GM18951 (cell line): ENCODE measurements around the gene HADH.
"Not testable (repeated sequence)": the region's sequence is repeated elsewhere in the genome, so short reads cannot be mapped to it uniquely, and the experiment has no call there.

Source experiments
- POLR2A ChIP-seq: IDR thresholded peaks from 4 replicates; pipeline ENCODE4 v1.6.1; 2011; ENCODE audit warnings: mild to moderate bottlenecking; ENCODE audit not compliant: insufficient read length, insufficient read depth; ENCODE audit errors: extremely low read depth
- in situ Hi-C: fragments of 300-500 bp; cut with MboI; formaldehyde crosslinking; loops from one replicate; pipeline ENCODE4 v1.12.0; 2022; ENCODE audit warnings: low sequenced_read_pairs, mixed read lengths, inconsistent platforms; ENCODE audit not compliant: unreplicated experiment

Gene HADH

DNA sequence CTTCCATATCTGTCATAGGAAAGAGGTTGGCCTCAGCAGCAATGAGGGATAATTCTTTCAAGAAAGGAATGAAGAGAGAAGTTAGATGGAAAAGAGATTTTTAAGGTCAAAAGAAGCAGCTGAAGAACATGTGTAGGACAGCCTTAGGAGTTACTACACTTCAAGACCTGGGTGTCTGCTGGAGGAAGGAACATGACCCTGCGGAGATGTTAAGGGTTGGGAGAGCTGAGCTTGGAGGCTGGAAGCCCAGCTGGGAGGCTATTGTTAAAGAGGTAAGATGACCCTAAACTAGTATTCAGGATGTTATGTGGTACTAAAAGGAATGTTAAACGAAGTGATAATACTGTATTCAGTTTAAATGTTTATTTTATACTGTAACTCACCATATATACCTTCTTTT lies 15.0 kb downstream of the HADH start:
- TF ChIP-seq POLR2A: no peak
- in situ Hi-C loops: no loop called here

DNA sequence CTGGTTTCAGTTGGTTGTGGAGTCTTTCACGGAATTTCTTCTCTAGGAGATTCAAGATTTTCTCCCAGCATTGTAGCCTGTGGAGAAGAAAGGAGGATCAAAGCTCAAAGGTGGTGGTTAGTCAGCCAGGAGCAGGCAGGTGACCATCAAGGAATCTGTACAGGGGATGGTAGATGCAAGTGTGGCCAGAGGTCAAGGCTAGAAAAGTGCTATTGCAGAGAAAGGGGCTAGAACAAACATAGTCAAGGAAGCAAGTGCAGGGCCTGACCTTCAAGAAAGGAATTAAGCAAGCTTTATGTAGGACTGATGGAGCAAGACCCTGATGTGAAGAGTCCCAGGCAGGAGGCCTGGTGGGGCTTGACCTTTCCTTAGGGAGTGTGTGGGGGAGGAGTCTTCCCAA lies 16.1 kb downstream of the HADH start:
- TF ChIP-seq POLR2A: no peak
- in situ Hi-C loops: no loop called here

DNA sequence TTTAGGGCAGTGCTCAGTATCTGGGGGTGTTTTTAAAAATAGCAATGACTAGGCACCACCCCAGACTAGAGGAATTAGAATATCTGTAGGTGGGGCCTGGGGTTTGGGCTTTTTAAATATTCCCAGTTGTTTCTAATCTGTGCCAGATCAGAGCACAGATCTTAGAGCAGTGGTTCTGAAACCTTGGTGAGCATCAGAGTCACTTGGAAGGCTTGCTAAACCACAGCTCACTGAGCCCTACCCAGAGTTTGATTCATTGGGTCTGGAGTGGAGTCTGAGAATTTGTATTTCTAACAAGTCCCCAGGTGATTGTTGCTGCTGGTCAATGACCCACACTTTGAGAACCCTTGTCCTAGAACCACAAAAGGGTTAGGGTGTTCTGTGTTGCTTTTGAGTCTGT lies 16.7 kb downstream of the HADH start:
- in situ Hi-C loops: no loop called here
- no peak for TF ChIP-seq POLR2A

DNA sequence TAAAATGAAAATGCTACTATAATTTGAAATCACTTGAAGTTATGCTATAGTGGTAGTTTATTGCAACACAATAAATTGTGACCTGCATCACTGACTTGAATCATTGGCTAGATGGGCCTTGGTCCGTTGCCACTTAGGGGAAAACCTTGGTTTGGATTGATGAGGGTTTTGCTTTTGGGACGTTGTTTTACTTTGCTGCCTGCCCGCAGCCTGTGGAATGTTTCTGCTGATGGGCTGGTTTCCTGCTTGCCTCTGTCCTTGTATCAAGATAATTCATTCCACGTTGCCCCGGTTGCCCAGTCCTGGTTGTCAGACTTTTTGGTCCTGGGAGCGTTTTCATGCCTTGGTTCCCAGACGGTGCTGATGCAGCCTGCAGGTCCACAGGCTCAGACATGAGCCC lies 18.3 kb downstream of the HADH start:
- in situ Hi-C loops: no loop called here
- no peak for TF ChIP-seq POLR2A

DNA sequence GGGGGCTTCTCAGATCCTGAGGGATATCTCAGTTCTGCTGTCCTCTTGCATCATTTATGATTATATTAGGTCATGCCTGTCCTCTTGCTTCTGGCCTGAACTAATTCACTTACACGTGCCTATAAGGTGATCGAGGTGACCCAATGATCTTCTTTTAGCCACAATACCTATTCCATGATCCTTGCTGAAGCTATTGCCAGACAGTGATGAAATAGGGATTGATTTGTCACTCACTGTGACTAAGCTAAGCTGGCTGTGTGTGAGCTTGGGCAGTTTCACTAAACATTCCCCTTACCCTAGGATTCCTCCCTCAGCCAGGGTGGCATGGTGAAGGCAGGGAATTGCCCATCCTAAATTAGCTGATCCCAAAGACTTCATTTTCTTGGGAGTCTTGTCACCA lies 19.0 kb downstream of the HADH start:
- in situ Hi-C loops: no loop called here
- TF ChIP-seq POLR2A: no peak

DNA sequence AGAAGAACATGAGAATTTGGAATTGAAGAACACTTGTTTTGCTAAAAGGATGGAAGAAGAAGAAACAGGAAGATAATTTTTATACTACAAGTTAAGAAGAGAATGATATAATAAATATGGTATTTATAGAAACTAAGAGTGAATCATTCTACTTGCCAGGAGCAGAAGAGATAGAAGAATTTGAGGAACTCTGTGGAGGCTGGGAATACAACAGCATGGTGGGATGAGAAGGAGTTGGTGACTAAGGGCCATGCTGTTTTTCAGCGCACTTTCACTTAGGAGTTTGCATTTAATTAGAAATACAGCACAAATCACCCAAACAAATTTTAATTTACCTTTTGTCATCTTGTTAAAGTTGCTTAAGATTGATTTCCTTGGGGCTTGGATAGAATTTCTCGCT lies 20.5 kb downstream of the HADH start:
- in situ Hi-C loops: no loop called here

DNA sequence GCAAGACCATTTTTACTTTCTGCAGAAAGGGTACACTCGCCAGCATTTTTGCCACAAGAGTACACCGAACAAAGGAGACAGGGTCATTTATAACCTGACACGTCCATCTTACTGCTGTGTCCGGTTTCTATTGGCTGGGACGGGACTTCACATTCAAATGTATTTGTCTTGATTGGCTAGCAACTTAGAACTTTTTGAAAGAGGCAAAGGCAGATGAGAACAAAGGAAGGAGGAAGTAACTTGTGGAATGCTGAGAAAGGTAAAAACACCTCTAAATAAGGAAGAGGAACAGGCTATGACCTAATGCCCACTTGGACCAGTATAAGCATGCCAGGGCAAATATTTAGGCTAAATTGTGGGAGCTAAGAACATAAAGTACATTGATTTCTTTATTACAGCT lies 22.7 kb downstream of the HADH start:
- in situ Hi-C loops: not testable (repeated sequence)

More for the DNA sequence above, 20.5 kb downstream of the HADH start:
- TF ChIP-seq POLR2A: no peak

DNA sequence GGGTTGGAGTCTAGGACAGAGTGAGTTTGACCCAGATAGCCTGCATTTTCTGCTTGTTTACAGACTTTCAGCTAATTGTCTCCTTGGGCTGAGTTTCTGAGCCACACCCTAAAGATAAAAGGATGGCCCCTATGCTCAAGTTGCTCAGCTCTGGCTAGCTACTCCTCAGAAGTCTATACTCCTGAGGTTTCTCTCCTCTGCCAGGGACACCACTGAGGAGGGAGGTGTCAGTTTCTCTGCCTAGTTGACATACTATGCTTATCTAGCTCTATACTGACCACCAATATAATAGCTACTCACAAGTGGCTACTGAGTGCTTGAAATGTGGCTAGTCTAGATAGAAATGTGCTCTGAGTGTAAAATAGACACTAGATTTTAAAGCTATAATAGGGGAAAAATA lies 23.6 kb downstream of the HADH start:
- TF ChIP-seq POLR2A: no peak

DNA sequence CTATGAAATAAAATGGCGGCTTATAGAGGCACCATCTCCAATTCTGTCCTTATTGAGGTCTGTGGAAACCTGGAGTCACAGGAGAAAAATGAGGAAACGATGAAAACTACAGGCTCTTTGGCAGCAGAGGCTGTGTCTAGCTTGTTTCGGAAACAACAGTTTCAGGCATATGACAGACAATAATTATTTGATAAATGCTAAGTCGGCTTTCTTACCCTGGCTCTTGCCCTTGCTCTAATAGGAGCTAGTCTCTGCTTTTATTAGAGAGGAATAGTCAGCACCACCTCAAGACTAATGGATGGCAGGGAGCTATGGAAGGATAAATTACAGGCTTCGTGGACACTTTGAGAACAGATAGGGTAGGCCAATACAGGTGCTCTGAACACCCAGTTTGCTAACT lies 24.3 kb downstream of the HADH start:
- in situ Hi-C loops: no loop called here
- TF ChIP-seq POLR2A: no peak

More for the DNA sequence above, 23.6 kb downstream of the HADH start:
- in situ Hi-C loops: no loop called here

DNA sequence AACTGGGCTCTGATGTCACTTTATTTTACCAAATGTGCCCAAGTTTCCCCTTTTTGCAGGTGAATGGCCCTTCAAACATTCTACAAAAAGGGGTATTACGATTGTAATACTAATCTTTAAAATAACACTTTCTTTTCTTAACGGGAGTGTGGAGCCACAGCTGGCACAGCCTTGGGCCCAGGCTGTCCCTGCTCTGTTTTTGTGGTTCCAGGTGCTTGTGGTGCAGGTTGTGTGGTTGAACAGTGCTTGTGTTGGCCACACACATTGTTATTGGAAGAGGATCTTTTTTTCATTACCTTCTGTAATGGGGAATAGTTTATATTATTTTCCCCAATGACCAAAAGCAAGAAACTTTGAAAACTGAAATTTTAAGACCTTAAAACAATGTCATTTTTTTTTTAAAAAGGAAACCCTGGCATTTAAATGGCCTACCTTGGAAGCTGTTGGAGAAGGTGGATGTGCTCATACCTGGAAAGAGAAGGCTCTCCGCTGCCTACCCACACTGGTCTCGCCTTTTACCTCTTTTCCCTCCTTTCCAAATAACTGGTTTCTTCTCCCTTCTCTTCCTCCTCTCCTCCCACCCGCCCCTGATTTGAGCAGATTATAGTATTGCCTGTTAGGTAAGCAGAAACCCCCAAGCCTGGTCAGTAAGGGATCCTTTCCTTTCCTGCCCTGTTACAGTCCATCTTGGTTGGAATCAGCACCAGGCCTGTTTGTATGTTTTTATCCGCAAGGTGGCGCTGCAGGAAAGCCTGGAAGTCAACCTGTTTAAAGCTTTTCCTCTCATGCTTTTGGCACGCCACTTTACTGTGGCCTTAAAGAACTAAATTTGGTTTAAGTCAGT lies 28.6 kb downstream of the HADH start:
- no peak for TF ChIP-seq POLR2A
- in situ Hi-C loops: loop anchor here (5.0 kb wide), 1 partner anchor 554 kb away; no protein-coding TSS in a partner anchor

DNA sequence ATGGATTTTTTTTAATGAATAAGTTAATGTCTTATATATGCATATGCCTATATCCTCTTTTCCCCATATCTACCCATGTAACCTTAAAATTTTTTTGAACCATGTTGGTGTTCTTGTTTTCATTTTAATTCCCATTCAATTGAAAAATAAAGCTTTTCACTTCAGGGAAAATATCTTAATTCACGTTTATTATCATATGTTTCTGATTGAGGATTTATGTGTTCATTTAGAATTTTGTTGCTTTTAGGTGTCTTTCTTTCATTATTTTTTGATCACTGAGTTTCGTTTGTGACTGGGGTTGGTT lies 29.1 kb downstream of the HADH start:
- in situ Hi-C loops: loop anchor here (5.0 kb wide), 1 partner anchor 553 kb away; no protein-coding TSS in a partner anchor

DNA sequence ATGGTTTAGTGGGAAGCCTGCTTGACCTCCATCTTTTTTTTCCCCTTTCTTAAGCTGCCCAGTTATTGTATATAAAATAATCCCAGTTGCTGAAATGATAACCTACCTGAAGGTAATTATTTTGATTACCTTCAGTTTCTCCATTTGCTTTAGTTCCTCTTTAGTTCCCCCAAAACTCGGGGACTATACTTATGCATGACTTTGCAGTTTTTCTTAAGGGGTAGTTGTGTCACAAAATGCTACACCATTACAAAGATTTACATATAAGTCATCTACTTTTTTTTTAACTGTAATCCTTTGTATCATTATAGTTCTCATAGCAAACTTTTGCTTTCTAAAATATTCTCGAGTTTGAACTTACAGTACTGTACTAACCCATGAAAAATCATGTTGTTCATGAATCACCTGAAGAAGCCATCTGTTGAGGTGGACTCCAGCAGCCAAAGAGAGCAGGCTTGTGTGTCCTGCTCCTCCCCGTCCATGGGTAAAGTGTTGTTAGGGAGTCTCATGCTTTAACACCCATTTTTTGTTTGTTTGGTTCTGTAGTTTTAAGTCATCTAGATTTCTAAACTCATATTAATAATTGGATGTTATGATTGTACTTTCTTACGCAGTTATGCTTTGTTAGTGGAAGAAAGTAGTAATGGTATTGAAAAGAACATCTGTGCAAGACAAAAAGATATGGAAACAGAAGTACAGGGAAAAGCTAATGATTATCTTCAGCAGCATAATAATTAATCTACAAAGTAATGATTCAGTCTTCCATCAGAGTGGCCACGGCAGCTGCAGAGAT lies 34.6 kb downstream of the HADH start:
- TF ChIP-seq POLR2A: no peak
- in situ Hi-C loops: no loop called here

More for the DNA sequence above, 29.1 kb downstream of the HADH start:
- no peak for TF ChIP-seq POLR2A

DNA sequence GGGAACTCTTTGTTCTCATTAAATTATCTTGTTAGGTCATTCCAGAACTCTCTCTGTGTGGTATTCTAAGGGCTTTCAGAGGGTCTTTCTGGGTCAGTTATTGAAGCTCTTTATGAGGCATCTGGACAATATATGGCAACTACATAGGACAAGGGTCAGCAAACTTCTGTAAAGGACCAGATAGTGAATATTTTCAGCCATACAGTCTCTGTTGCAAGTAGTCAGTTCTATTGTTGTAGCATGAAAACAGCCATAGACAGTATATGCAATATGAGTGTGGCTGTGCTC lies 35.1 kb downstream of the HADH start:
- TF ChIP-seq POLR2A: no peak
- in situ Hi-C loops: no loop called here
